GM12878 (cell line): ENCODE data around the gene PRSS8. TPM values are rescaled to one million over a fixed set of nuclear protein-coding genes. Genes with fewer than 3 reads are reported as not detected.

ENCODE experiments used
- BCL11A ChIP-seq: IDR thresholded peaks from 2 replicates; pipeline ENCODE4 v1.6.1; 2011; ENCODE audit warnings: low read depth, low read length
- BMI1 ChIP-seq: fragments of 450-650 bp; IDR thresholded peaks from 2 replicates; pipeline ENCODE4 v1.6.1; 2016; ENCODE audit warnings: mild to moderate bottlenecking, moderate library complexity, borderline replicate concordance
- CBX5 ChIP-seq: sonication (generic); IDR thresholded peaks from 2 replicates; pipeline ENCODE4 v1.6.1; 2016; ENCODE audit warnings: low read depth, moderate library complexity, mild to moderate bottlenecking, inconsistent platforms
- HCFC1 ChIP-seq: fragments of 150-350 bp; IDR thresholded peaks from 2 replicates; pipeline ENCODE4 v1.6.1; 2014; ENCODE audit warnings: low read length
- KDM1A ChIP-seq: fragments of 200-600 bp; sonication (generic); IDR thresholded peaks from 2 replicates; pipeline ENCODE4 v1.6.1; 2016; ENCODE audit warnings: borderline replicate concordance
- MEF2A ChIP-seq: IDR thresholded peaks from 2 replicates; pipeline ENCODE4 v1.6.1; 2011; ENCODE audit warnings: low read depth, mild to moderate bottlenecking, low read length, moderate library complexity; ENCODE audit not compliant: insufficient read depth
- MTA2 ChIP-seq: fragments of 450-650 bp; IDR thresholded peaks from 2 replicates; pipeline ENCODE4 v1.6.1; 2016; ENCODE audit warnings: low read depth, mild to moderate bottlenecking, moderate library complexity
- MYC ChIP-seq: IDR thresholded peaks from 2 replicates; pipeline ENCODE4 v1.6.1; 2011; ENCODE audit warnings: mild to moderate bottlenecking, low read length, moderate library complexity, inconsistent platforms; ENCODE audit not compliant: insufficient read depth, insufficient replicate concordance, insufficient read length, severe bottlenecking
- NFXL1 ChIP-seq: fragments of 450-650 bp; IDR thresholded peaks from 2 replicates; pipeline ENCODE4 v1.6.1; 2017; ENCODE audit warnings: antibody characterized with exemption, mild to moderate bottlenecking, borderline replicate concordance
- NFYB ChIP-seq: IDR thresholded peaks from 2 replicates; pipeline ENCODE4 v1.6.1; 2011; ENCODE audit warnings: low read depth, mild to moderate bottlenecking, low read length, improper control_type of control experiment, moderate library complexity; ENCODE audit not compliant: insufficient read depth
- NR2C2 ChIP-seq: IDR thresholded peaks from 2 replicates; pipeline ENCODE4 v1.6.1; 2011; ENCODE audit warnings: borderline replicate concordance, low read depth; ENCODE audit not compliant: control insufficient read depth, insufficient read length
- PAX8 ChIP-seq: fragments of 450-650 bp; IDR thresholded peaks from 2 replicates; pipeline ENCODE4 v1.6.1; 2017; ENCODE audit warnings: mild to moderate bottlenecking, moderate library complexity
- POLR2AphosphoS2 ChIP-seq: IDR thresholded peaks from 2 replicates; pipeline ENCODE4 v1.6.1; 2011; ENCODE audit warnings: low read depth, mild to moderate bottlenecking, low read length, improper control_type of control experiment, moderate library complexity
- RAD51 ChIP-seq: fragments of 450-650 bp; IDR thresholded peaks from 2 replicates; pipeline ENCODE4 v1.6.1; 2016; ENCODE audit warnings: moderate library complexity, mild to moderate bottlenecking, inconsistent platforms
- RCOR1 ChIP-seq: conservative IDR thresholded peaks from 2 replicates; pipeline ENCODE4 v1.6.1; 2012; ENCODE audit warnings: low read depth, low read length, improper control_type of control experiment
- SMAD5 ChIP-seq: IDR thresholded peaks from 2 replicates; pipeline ENCODE4 v1.6.1; 2016; ENCODE audit warnings: antibody characterized with exemption, low read depth
- SMARCA5 ChIP-seq: fragments of 450-650 bp; IDR thresholded peaks from 2 replicates; pipeline ENCODE4 v1.6.1; 2017; ENCODE audit warnings: mild to moderate bottlenecking
- SP1 ChIP-seq: IDR thresholded peaks from one replicate; pipeline ENCODE4 v1.6.1; 2011; ENCODE audit warnings: low read depth, low read length
- STAT3 ChIP-seq: IDR thresholded peaks from 2 replicates; pipeline ENCODE4 v1.6.1; 2011; ENCODE audit warnings: low read depth, low read length, improper control_type of control experiment
- polyA plus RNA-seq, 11 experiments: library from polyadenylated mRNA; depleted of rRNA in 4 of 11; unstranded in 6 of 11; stranded (reverse) in 5 of 11; fragments of >200 nt; fragmentation: Nextera tagmentation in 4 of 11; fragmentation: Illumina TruSeq in 1 of 11; extraction: Ambion mirVana in 4 of 11; extraction: Trizol in 1 of 11; gene quantifications; 1 replicate in 1 of 11; 2 replicates in 10 of 11; pipeline versions ENCODE4 v1.2.1 to v1.2.3, GENCODE V29; 2011 to 2016; ENCODE audit warnings: inconsistent platforms in 2 of 11, missing spikeins in 2 of 11, low read depth in 1 of 11
- total RNA-seq, 4 experiments: library from RNA; depleted of rRNA in 3 of 4; stranded (reverse); fragments of >200 nt in 3 of 4; fragmentation: Illumina TruSeq in 1 of 4; extraction: Trizol in 1 of 4; gene quantifications; 2 replicates each; pipeline versions ENCODE4 v1.2.1 to v1.2.3, GENCODE V29; 2013 to 2021
- TF ChIP-seq, protein P1 (sequence below): fragments of 450-650 bp; IDR thresholded peaks from 2 replicates; pipeline ENCODE4 v1.6.1; 2017; ENCODE audit warnings: mild to moderate bottlenecking
- TF ChIP-seq, protein P2 (sequence below): fragments of 450-650 bp; IDR thresholded peaks from 2 replicates; pipeline ENCODE4 v1.6.1; 2017; ENCODE audit warnings: mild to moderate bottlenecking, moderate library complexity
- TF ChIP-seq, protein P3 (sequence below): IDR thresholded peaks from 2 replicates; pipeline ENCODE4 v1.6.1; 2012; ENCODE audit warnings: mild to moderate bottlenecking, low read depth, low read length

The PRSS8 gene
- total and polyA plus RNA-seq, 10 of the 15 experiments (the other 5 are each of a cell fraction or from before 2014, with no cell fraction given), result 0.33 to 0.58 TPM; not detected in 8

DNA sequence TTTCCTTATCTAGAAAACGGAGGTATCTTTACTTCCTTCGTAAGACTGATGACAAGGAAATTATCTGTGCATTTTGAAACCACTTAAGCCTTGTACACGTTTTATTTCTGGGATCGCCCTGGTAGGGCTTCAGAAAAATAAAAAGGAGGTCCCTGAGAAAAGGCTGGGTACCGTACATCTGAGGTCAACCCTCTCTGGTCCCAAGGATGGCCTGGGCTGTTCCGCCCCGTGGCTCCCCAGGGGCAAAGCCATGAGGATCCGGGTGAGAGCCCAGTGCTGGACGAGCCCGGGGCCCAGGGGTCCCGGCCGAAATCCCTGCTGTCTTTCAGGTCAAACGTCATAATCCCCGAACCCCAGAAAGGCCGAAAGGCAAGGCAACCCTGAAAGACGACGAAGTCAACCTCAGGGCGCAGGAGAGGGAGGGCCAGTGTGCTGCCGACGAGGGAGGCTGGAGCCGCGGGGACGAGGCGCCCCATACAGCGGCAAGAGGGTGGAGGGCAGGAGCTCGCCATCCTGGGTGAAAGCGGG lies 43.8 kb upstream of the PRSS8 start (continued):
- TF ChIP-seq NFYB (no peak), SP1 (no peak), PAX8 (no peak), MTA2 (no peak), NR2C2 (no peak), BMI1 (no peak), RAD51 (no peak), SMARCA5 (no peak; the same call in 1 of the 2 replicates), CBX5 (no peak), RCOR1 (no peak), HCFC1 (no peak), MEF2A (no peak), SMAD5 (no peak), NFXL1 (no peak), POLR2AphosphoS2 (no peak), KDM1A (no peak), MYC (no peak), STAT3 (no peak), BCL11A (no peak; the same call in 1 of the 2 replicates)
- TF ChIP-seq, protein P1, sequence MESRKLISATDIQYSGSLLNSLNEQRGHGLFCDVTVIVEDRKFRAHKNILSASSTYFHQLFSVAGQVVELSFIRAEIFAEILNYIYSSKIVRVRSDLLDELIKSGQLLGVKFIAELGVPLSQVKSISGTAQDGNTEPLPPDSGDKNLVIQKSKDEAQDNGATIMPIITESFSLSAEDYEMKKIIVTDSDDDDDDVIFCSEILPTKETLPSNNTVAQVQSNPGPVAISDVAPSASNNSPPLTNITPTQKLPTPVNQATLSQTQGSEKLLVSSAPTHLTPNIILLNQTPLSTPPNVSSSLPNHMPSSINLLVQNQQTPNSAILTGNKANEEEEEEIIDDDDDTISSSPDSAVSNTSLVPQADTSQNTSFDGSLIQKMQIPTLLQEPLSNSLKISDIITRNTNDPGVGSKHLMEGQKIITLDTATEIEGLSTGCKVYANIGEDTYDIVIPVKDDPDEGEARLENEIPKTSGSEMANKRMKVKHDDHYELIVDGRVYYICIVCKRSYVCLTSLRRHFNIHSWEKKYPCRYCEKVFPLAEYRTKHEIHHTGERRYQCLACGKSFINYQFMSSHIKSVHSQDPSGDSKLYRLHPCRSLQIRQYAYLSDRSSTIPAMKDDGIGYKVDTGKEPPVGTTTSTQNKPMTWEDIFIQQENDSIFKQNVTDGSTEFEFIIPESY, result no peak
- TF ChIP-seq, protein P2, sequence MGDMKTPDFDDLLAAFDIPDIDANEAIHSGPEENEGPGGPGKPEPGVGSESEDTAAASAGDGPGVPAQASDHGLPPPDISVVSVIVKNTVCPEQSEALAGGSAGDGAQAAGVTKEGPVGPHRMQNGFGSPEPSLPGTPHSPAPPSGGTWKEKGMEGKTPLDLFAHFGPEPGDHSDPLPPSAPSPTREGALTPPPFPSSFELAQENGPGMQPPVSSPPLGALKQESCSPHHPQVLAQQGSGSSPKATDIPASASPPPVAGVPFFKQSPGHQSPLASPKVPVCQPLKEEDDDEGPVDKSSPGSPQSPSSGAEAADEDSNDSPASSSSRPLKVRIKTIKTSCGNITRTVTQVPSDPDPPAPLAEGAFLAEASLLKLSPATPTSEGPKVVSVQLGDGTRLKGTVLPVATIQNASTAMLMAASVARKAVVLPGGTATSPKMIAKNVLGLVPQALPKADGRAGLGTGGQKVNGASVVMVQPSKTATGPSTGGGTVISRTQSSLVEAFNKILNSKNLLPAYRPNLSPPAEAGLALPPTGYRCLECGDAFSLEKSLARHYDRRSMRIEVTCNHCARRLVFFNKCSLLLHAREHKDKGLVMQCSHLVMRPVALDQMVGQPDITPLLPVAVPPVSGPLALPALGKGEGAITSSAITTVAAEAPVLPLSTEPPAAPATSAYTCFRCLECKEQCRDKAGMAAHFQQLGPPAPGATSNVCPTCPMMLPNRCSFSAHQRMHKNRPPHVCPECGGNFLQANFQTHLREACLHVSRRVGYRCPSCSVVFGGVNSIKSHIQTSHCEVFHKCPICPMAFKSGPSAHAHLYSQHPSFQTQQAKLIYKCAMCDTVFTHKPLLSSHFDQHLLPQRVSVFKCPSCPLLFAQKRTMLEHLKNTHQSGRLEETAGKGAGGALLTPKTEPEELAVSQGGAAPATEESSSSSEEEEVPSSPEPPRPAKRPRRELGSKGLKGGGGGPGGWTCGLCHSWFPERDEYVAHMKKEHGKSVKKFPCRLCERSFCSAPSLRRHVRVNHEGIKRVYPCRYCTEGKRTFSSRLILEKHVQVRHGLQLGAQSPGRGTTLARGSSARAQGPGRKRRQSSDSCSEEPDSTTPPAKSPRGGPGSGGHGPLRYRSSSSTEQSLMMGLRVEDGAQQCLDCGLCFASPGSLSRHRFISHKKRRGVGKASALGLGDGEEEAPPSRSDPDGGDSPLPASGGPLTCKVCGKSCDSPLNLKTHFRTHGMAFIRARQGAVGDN, result no peak; the same call in 1 of the 2 replicates
- TF ChIP-seq, protein P3, sequence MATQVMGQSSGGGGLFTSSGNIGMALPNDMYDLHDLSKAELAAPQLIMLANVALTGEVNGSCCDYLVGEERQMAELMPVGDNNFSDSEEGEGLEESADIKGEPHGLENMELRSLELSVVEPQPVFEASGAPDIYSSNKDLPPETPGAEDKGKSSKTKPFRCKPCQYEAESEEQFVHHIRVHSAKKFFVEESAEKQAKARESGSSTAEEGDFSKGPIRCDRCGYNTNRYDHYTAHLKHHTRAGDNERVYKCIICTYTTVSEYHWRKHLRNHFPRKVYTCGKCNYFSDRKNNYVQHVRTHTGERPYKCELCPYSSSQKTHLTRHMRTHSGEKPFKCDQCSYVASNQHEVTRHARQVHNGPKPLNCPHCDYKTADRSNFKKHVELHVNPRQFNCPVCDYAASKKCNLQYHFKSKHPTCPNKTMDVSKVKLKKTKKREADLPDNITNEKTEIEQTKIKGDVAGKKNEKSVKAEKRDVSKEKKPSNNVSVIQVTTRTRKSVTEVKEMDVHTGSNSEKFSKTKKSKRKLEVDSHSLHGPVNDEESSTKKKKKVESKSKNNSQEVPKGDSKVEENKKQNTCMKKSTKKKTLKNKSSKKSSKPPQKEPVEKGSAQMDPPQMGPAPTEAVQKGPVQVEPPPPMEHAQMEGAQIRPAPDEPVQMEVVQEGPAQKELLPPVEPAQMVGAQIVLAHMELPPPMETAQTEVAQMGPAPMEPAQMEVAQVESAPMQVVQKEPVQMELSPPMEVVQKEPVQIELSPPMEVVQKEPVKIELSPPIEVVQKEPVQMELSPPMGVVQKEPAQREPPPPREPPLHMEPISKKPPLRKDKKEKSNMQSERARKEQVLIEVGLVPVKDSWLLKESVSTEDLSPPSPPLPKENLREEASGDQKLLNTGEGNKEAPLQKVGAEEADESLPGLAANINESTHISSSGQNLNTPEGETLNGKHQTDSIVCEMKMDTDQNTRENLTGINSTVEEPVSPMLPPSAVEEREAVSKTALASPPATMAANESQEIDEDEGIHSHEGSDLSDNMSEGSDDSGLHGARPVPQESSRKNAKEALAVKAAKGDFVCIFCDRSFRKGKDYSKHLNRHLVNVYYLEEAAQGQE, result no peak
